NCI-H460 (cell line): ENCODE data around the gene ABHD16A. TPM values are rescaled to one million over a fixed set of nuclear protein-coding genes. Genes with fewer than 3 reads are reported as not detected.

ENCODE experiments used
- DNase-seq: peaks from one replicate; pipeline ENCODE4 v3.0.0-alpha.2; 2016; ENCODE audit warnings: low read depth; ENCODE audit errors: extremely low read depth
- small RNA-seq, 2 experiments: library from RNA; depleted of rRNA; stranded (forward); fragments of <200 nt; gene quantifications; one replicate each; pipeline ENCODE3, GENCODE V24; 2014
- total RNA-seq: library from RNA; depleted of rRNA; stranded (reverse); fragments of >200 nt; shearing (Covaris generic); gene quantifications from 2 replicates; pipeline ENCODE4 v1.2.3, GENCODE V29; 2014; rRNA removed

The ABHD16A gene
- total RNA-seq, 1 experiment from 2014 or later = 40.5 TPM

- DNase-seq = no peak
Observed at GRCh38 chr6:31651602-31652191, 51.4 kb downstream of the ABHD16A start.

GRCh38 chr6:31645325-31645724 is 57.8 kb downstream of the ABHD16A start:
- DNase-seq = no peak

GRCh38 chr6:31643818-31644454 is 59.2 kb downstream of the ABHD16A start:
- no peak for DNase-seq

DNA sequence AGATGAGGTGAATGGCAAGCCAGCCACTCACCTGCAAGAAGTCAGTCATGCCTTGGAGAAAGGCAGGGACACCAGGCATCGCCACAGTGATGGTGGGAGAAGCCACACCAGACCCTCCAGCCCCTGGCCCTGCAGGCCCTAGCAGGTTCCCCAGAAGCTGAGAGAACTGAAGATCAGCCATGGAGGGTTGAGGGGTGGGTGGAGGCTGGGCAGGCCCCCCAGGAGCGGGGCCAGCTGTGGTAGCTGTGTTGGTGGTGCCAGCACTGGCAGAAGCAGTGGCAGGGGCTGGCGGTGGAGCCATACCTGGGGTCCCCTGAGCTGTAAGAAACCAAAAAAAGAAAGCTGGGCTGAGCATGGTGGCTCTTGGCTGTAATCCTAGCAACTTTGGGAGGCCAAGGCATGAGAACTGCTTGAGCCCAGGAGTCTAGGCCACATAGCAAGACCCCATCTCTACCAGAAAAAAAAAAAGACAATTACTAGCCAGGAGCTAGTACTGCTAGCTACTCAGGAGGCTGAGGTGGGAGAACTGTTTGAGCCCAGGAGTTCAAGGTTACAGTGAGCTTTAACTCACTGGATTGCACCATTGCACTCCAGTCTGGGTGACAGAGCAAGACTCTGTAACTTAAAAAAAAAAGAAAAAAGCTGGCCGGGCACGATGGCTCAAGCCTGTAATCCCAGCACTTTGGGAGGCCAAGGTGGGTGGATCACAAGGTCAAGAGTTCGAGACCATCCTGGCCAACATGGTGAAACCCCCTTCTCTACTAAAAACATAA is 60.1 kb downstream of the ABHD16A start:
- DNase-seq = no peak

- no peak for DNase-seq
Observed at GRCh38 chr6:31641370-31641769, 61.8 kb downstream of the ABHD16A start.

DNA sequence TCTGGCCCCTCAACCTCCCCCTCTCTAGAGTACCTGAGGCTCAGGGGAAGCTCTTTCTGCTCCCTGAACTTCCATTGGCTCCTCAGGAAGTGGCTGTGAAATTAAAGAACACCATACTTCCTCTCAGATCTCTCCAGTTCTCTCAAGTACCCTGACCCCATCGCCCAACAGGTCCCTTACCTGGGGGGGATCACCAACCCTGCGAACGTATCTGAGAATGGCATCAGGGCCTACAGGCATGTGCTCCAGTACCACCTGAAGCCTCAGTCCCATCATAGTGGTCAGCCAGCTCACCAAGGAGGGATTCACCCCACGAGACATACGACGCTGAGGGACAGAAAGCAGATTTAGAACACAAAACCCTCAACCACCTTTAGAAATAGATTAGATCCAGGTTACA is 62.5 kb downstream of the ABHD16A start:
- DNase-seq = no peak

DNA sequence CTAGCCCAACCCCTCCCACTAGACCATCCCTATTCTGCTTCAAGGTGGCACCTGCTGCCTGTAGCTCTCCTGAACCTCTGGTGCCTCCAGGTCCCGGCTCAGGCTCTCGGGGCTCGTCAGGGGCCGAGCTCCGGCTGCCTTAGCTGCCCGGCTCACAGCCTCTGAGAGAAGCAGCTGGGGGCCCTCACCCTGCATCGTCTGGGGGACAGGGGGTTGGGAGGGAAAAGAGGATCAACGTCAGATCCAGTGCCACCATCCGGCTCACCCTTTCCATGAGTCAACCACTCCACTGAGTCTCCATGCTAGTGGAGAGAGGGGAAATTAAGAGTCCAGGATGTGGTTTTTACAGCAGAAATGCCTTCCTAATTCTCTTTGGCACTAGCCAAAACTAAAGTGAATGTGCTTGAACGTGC is 63.7 kb downstream of the ABHD16A start:
- no peak for DNase-seq

GRCh38 chr6:31639043-31639442 is 64.1 kb downstream of the ABHD16A start:
- no peak for DNase-seq

Small RNA genes lying within 50 kb of the gene (small RNA-seq; reads per million reads assigned to genes)
- gene LY6G6D (0 reads per million in 2 experiments), gene MIR4646 (0 reads per million in 2 experiments), gene RF00019 (0 reads per million in 2 experiments)

Other genes with a start within 250 kb of the ABHD16A start
- 6.5 and 6.8 TPM in 2 replicates for gene MICB, start 205.2 kb downstream of the ABHD16A start, total RNA-seq
- gene MCCD1, start 174.4 kb downstream of the ABHD16A start, total RNA-seq = not detected in 2 replicates
- 488 and 493 TPM in 2 replicates for gene DDX39B, start 161.3 kb downstream of the ABHD16A start, total RNA-seq
- 0.23 and 0.27 TPM in 2 replicates for gene ATP6V1G2, start 156.7 kb downstream of the ABHD16A start, total RNA-seq
- gene NFKBIL1, start 155.7 kb downstream of the ABHD16A start, total RNA-seq = 20.5 and 20.6 TPM in 2 replicates
- gene LTA, start 131.0 kb downstream of the ABHD16A start, total RNA-seq = not detected in 2 replicates
- gene TNF, start 127.8 kb downstream of the ABHD16A start, total RNA-seq = not detected in 2 replicates
- not detected in 2 replicates for gene LTB, start 120.9 kb downstream of the ABHD16A start, total RNA-seq
- not detected in 2 replicates for gene LST1, start 117.0 kb downstream of the ABHD16A start, total RNA-seq
- gene NCR3, start 110.3 kb downstream of the ABHD16A start, total RNA-seq = not detected in 2 replicates
- gene AIF1, start 88.1 kb downstream of the ABHD16A start, total RNA-seq = not detected in 2 replicates
- gene PRRC2A, start 82.6 kb downstream of the ABHD16A start, total RNA-seq = 68.9 and 72.2 TPM in 2 replicates
- 113 and 133 TPM in 2 replicates for gene BAG6, start 50.7 kb downstream of the ABHD16A start, total RNA-seq
- 2.4 and 2.8 TPM in 2 replicates for gene APOM, start 47.4 kb downstream of the ABHD16A start, total RNA-seq
- 10.1 and 10.9 TPM in 2 replicates for gene C6orf47, start 42.5 kb downstream of the ABHD16A start, total RNA-seq
- gene GPANK1, start 38.3 kb downstream of the ABHD16A start, total RNA-seq = 11.6 and 11.7 TPM in 2 replicates
- gene CSNK2B, start 37.2 kb downstream of the ABHD16A start, total RNA-seq = 110 and 131 TPM in 2 replicates
- 1.9 and 2.8 TPM in 2 replicates for gene LY6G5B, start 33.3 kb downstream of the ABHD16A start, total RNA-seq
- 0.95 and 1.3 TPM in 2 replicates for gene LY6G5C, start 22.3 kb downstream of the ABHD16A start, total RNA-seq
- gene LY6G6F, start 3.5 kb upstream of the ABHD16A start, total RNA-seq = not detected in 2 replicates
- gene LY6G6D, start 12.0 kb upstream of the ABHD16A start, total RNA-seq = not detected in 2 replicates
- gene LY6G6C, start 18.4 kb upstream of the ABHD16A start, total RNA-seq = not detected in 2 replicates
- gene MPIG6B, start 20.0 kb upstream of the ABHD16A start, total RNA-seq = not detected in 2 replicates
- 16.4 and 19.1 TPM in 2 replicates for gene DDAH2, start 26.0 kb upstream of the ABHD16A start, total RNA-seq
- 376 and 448 TPM in 2 replicates for gene CLIC1, start 33.2 kb upstream of the ABHD16A start, total RNA-seq
- gene MSH5, start 36.7 kb upstream of the ABHD16A start, total RNA-seq = 18.6 and 19.8 TPM in 2 replicates
- gene SAPCD1, start 59.3 kb upstream of the ABHD16A start, total RNA-seq = 2.8 and 4.7 TPM in 2 replicates
- gene VWA7, start 74.0 kb upstream of the ABHD16A start, total RNA-seq = 0.47 and 0.81 TPM in 2 replicates
- gene VARS1, start 92.4 kb upstream of the ABHD16A start, total RNA-seq = 42.1 and 46.7 TPM in 2 replicates
- gene LSM2, start 103.6 kb upstream of the ABHD16A start, total RNA-seq = 62.6 and 64.3 TPM in 2 replicates
- 0.82 and 1.0 TPM in 2 replicates for gene HSPA1L, start 112.0 kb upstream of the ABHD16A start, total RNA-seq
- 43.3 and 46.7 TPM in 2 replicates for gene HSPA1A, start 112.2 kb upstream of the ABHD16A start, total RNA-seq
- 58.3 and 60.4 TPM in 2 replicates for gene HSPA1B, start 124.4 kb upstream of the ABHD16A start, total RNA-seq
- gene NEU1, start 159.5 kb upstream of the ABHD16A start, total RNA-seq = 24.6 and 25.2 TPM in 2 replicates
- gene SLC44A4, start 175.7 kb upstream of the ABHD16A start, total RNA-seq = 0.07 TPM in 1 of 2 replicates, not detected in the other
- 19.3 and 19.9 TPM in 2 replicates for gene EHMT2, start 194.4 kb upstream of the ABHD16A start, total RNA-seq
- gene ZBTB12, start 198.8 kb upstream of the ABHD16A start, total RNA-seq = 1.8 and 2.8 TPM in 2 replicates
- 0.20 and 0.69 TPM in 2 replicates for gene C2, start 224.4 kb upstream of the ABHD16A start, total RNA-seq
- gene CFB, start 242.8 kb upstream of the ABHD16A start, total RNA-seq = not detected in 2 replicates